Stimulated activated effector memory CD8-positive, alpha-beta T cell treated with anti-CD3 and anti-CD28 coated beads, Interleukin-12 subunit alpha, Interleukin-12 subunit beta, amount 100 ng/mL, for 72 hours (primary cell): Measurements from ENCODE around the gene CCNL1.

ENCODE experiments used
- ATAC-seq: fragments of 150-1000 bp; cut with Tn5 transposase; 2 replicates; pipeline ENCODE4 v1.10.0; 2021
- DNase-seq, 2 donors: peaks; one replicate each; pipeline ENCODE4 v3.0.0; 2021 to 2022; ENCODE audit warnings: low spot score in 2 of 2
- H3K27ac Mint-ChIP-seq: one replicate; pipeline ENCODE4 v1.8.0; 2022; ENCODE audit warnings: mild to moderate bottlenecking, mixed read lengths
- H3K36me3 Mint-ChIP-seq: one replicate; pipeline ENCODE4 v1.8.0; 2022; ENCODE audit warnings: mild to moderate bottlenecking, mixed read lengths
- H3K4me1 Mint-ChIP-seq: one replicate; pipeline ENCODE4 v1.8.0; 2022; ENCODE audit warnings: mixed read lengths
- H3K4me3 Mint-ChIP-seq: one replicate; pipeline ENCODE4 v1.8.0; 2022; ENCODE audit warnings: mild to moderate bottlenecking, mixed read lengths
- H3K9me3 Mint-ChIP-seq: one replicate; pipeline ENCODE4 v1.8.0; 2022; ENCODE audit warnings: mixed read lengths

The CCNL1 gene

GRCh38 chr3:157099326-157100095, 60.4 kb downstream of the CCNL1 start:
- Mint-ChIP-seq H3K9me3 (no peaks in the 10 kb centered on the region), H3K4me3 (peak overlapping the region; percentile 64)

GRCh38 chr3:157098823-157099185, 61.1 kb downstream of the CCNL1 start:
- Mint-ChIP-seq H3K27ac (peak overlapping the region; percentile 89), H3K9me3 (no peaks in the 10 kb centered on the region), H3K4me3 (peak overlapping the region; percentile 64), H3K4me1 (peaks cover 36% of the 10 kb centered on the region), H3K36me3 (no peaks in the 10 kb centered on the region)
- DNase-seq, result no peak
- no peak for ATAC-seq

More at GRCh38 chr3:157099326-157100095, 60.4 kb downstream of the CCNL1 start:
- Mint-ChIP-seq H3K4me1 (peaks cover 43% of the 10 kb centered on the region), H3K36me3 (no peaks in the 10 kb centered on the region), H3K27ac (peak overlapping the region; percentile 89)
- no peak for DNase-seq
- no peak for ATAC-seq

- peak; percentile 79 for ATAC-seq
- Mint-ChIP-seq H3K27ac (peak overlapping the region; percentile 89), H3K9me3 (no peaks in the 10 kb centered on the region), H3K4me3 (peak overlapping the region; percentile 64), H3K4me1 (peaks cover 31% of the 10 kb centered on the region), H3K36me3 (no peaks in the 10 kb centered on the region)
- peak in 1 of 2 donors; percentile 73 for DNase-seq
Observed at GRCh38 chr3:157098121-157098822, 61.7 kb downstream of the CCNL1 start.
